KMS-11 (cell line): ENCODE measurements around the gene PIK3R2.

Experiments used
- H2AFZ ChIP-seq: fragments of 200-600 bp; sonication (generic); 2 replicates; pipeline ENCODE4 v1.6.1; 2016; ENCODE audit warnings: antibody characterized with exemption, mixed run types, low read depth
- H3K27ac ChIP-seq: fragments of 200-600 bp; sonication (generic); 2 replicates; pipeline ENCODE4 v1.6.1; 2016; ENCODE audit warnings: mild to moderate bottlenecking, mixed run types
- H3K27me3 ChIP-seq: fragments of 200-600 bp; sonication (generic); 2 replicates; pipeline ENCODE4 v1.6.1; 2017; ENCODE audit warnings: mild to moderate bottlenecking, low read depth, mixed run types, moderate library complexity; ENCODE audit not compliant: insufficient read depth
- H3K36me3 ChIP-seq: fragments of 200-600 bp; sonication (generic); 2 replicates; pipeline ENCODE4 v1.6.1; 2017; ENCODE audit warnings: mild to moderate bottlenecking, mixed run types; ENCODE audit not compliant: insufficient read depth
- H3K4me1 ChIP-seq: fragments of 200-600 bp; sonication (generic); 2 replicates; pipeline ENCODE4 v1.6.1; 2016; ENCODE audit warnings: mild to moderate bottlenecking, low read depth, mixed run types; ENCODE audit not compliant: poor library complexity, severe bottlenecking
- H3K4me2 ChIP-seq: fragments of 200-600 bp; sonication (generic); 2 replicates; pipeline ENCODE4 v1.7.0; 2016; ENCODE audit warnings: mild to moderate bottlenecking, mixed run types
- H3K4me3 ChIP-seq: fragments of 200-600 bp; sonication (generic); IDR thresholded peaks from 2 replicates; pipeline ENCODE4 v1.6.1; 2017; ENCODE audit warnings: low read depth, low read length, mixed read lengths; ENCODE audit not compliant: insufficient read depth
- H3K79me2 ChIP-seq: fragments of 200-600 bp; sonication (generic); 2 replicates; pipeline ENCODE4 v1.6.1; 2016; ENCODE audit warnings: low read depth, mixed run types; ENCODE audit not compliant: insufficient read depth
- H3K9ac ChIP-seq: fragments of 200-600 bp; sonication (generic); 2 replicates; pipeline ENCODE4 v1.6.1; 2016; ENCODE audit warnings: mild to moderate bottlenecking, mixed run types
- H4K20me1 ChIP-seq: fragments of 200-600 bp; sonication (generic); 2 replicates; pipeline ENCODE4 v1.6.1; 2016; ENCODE audit warnings: mild to moderate bottlenecking, mixed run types; ENCODE audit not compliant: insufficient read depth
- CTCF ChIP-seq: fragments of 200-600 bp; sonication (generic); conservative IDR thresholded peaks from 2 replicates; pipeline ENCODE4 v1.6.1; 2017; ENCODE audit warnings: low read depth, mild to moderate bottlenecking, antibody characterized with exemption, low read length, moderate library complexity, mixed read lengths

The PIK3R2 gene

GRCh38 chr19:18183529-18183928, 30.6 kb downstream of the PIK3R2 start:
- H2AFZ ChIP-seq, result no peak overlapping the region

GRCh38 chr19:18185538-18185937, 32.6 kb downstream of the PIK3R2 start:
- Histone ChIP-seq H3K36me3 (no peaks in the 10 kb centered on the region), H3K79me2 (no peaks in the 10 kb centered on the region), H2AFZ (no peak overlapping the region), H4K20me1 (no peaks in the 10 kb centered on the region), H3K4me1 (no peaks in the 10 kb centered on the region), H3K27ac (no peak overlapping the region), H3K9ac (no peak overlapping the region), H3K4me3 (no peak overlapping the region), H3K27me3 (no peaks in the 10 kb centered on the region; the same call in 1 of the 2 replicates), H3K4me2 (no peak overlapping the region)
- TF ChIP-seq CTCF, result no peak

More at GRCh38 chr19:18183529-18183928, 30.6 kb downstream of the PIK3R2 start:
- no peaks in the 10 kb centered on the region for H3K79me2 ChIP-seq
- no peak overlapping the region for H3K4me3 ChIP-seq
- H3K27ac ChIP-seq, result no peak overlapping the region
- TF ChIP-seq CTCF, result no peak
- no peaks in the 10 kb centered on the region for H3K36me3 ChIP-seq
- no peaks in the 10 kb centered on the region; the same call in 1 of the 2 replicates for H3K27me3 ChIP-seq
- no peak overlapping the region for H3K4me2 ChIP-seq
- no peaks in the 10 kb centered on the region for H4K20me1 ChIP-seq
- H3K9ac ChIP-seq, result no peak overlapping the region
- no peaks in the 10 kb centered on the region for H3K4me1 ChIP-seq

- TF ChIP-seq CTCF, result no peak
- Histone ChIP-seq H4K20me1 (no peaks in the 10 kb centered on the region), H3K27ac (no peak overlapping the region), H3K36me3 (no peaks in the 10 kb centered on the region), H3K9ac (no peak overlapping the region), H3K4me1 (peaks cover 8% of the 10 kb centered on the region), H3K27me3 (no peaks in the 10 kb centered on the region), H3K4me3 (no peak overlapping the region), H2AFZ (no peak overlapping the region), H3K79me2 (no peaks in the 10 kb centered on the region; the same call in 1 of the 2 replicates), H3K4me2 (no peak overlapping the region)
Observed at GRCh38 chr19:18190278-18190677, 37.3 kb downstream of the PIK3R2 start.

GRCh38 chr19:18191640-18192062, 38.7 kb downstream of the PIK3R2 start:
- no peak overlapping the region for H3K4me3 ChIP-seq
- no peak for TF ChIP-seq CTCF
- peak overlapping the region; percentile 25; the same call in 1 of the 2 replicates for H3K9ac ChIP-seq
- no peaks in the 10 kb centered on the region for H4K20me1 ChIP-seq
- no peaks in the 10 kb centered on the region; the same call in 1 of the 2 replicates for H3K79me2 ChIP-seq
- H3K36me3 ChIP-seq, result no peaks in the 10 kb centered on the region
- H3K27me3 ChIP-seq, result no peaks in the 10 kb centered on the region
- peak overlapping the region; percentile 72 for H2AFZ ChIP-seq
- H3K4me1 ChIP-seq, result peaks cover 12% of the 10 kb centered on the region
- peak overlapping the region; percentile 80 for H3K4me2 ChIP-seq
- peak overlapping the region; percentile 47; the same call in 1 of the 2 replicates for H3K27ac ChIP-seq
